Mucosa of descending colon (tissue), 3 donors: ENCODE data around the gene KHDC4. TPM values are rescaled to one million over a fixed set of nuclear protein-coding genes. Genes with fewer than 3 reads are reported as not detected.
A peak's percentile ranks its signal among the peaks of the same experiment; 100 is the strongest.

Experiments
- ATAC-seq: fragments of 200-7000 bp; cut with Tn5 transposase; one replicate; pipeline ENCODE4 v1.9.1; 2020; ENCODE audit warnings: mild to moderate bottlenecking, moderate library complexity
- DNase-seq, 3 donors: peaks; one replicate each; pipeline ENCODE4 v3.0.0-alpha.2; 2020
- H3K36me3 ChIP-seq: fragments of 200-600 bp; one replicate; pipeline ENCODE4 v1.8.0; 2021; ENCODE audit warnings: low read depth, mild to moderate bottlenecking
- H3K4me1 ChIP-seq: fragments of 200-600 bp; one replicate; pipeline ENCODE4 v1.8.0; 2021; ENCODE audit warnings: low read depth, mild to moderate bottlenecking
- H3K4me3 ChIP-seq: fragments of 200-600 bp; one replicate; pipeline ENCODE4 v1.8.0; 2021; ENCODE audit warnings: mild to moderate bottlenecking
- H3K9me3 ChIP-seq: fragments of 200-600 bp; one replicate; pipeline ENCODE4 v1.8.0; 2021; ENCODE audit warnings: mild to moderate bottlenecking
- intact Hi-C, 2 donors: fragments of 100-400 bp; cut with DNase I in 1 of 2; cut with micrococcal nuclease in 1 of 2; formaldehyde crosslinking; loops; one replicate each; pipeline versions ENCODE4 v1.11.0 to v1.11.1; 2022; cut with DNase I, micrococcal nuclease
- total RNA-seq, 3 donors: library from RNA; stranded (reverse); fragmentation: NEBNext Ultra II Directional in 2 of 3; extraction: Animal tissue kit (Norgen Biotek cat#: 25700) in 2 of 3; gene quantifications; one replicate each; pipeline versions ENCODE4 v1.2.1 to v1.2.4, GENCODE V29; 2021 to 2023
- TF ChIP-seq, protein P1 (sequence below): fragments of 200-600 bp; IDR thresholded peaks from one replicate; pipeline ENCODE4 v1.8.0; 2022; ENCODE audit warnings: antibody characterized with exemption, mild to moderate bottlenecking
- donor health status: DM: no; HTN: no; CAD: no; lungs with moderate emphysema.
- donor health status: DM: no; HTN: no; CAD: no.
- donor health status: DM: no; HTN: yes; CAD: no.

KHDC4 gene
- total RNA-seq, 3 donors from 2014 or later, result 52.9 to 59.5 (median 58.6) TPM

GRCh38 chr1:155929057-155929456 lies 5.2 kb downstream of the KHDC4 start:
- intact Hi-C loops, result no loop called here
- Histone ChIP-seq H3K36me3 (peaks cover 28% of the 10 kb centered on the region), H3K4me3 (no peak overlapping the region), H3K9me3 (no peaks in the 10 kb centered on the region), H3K4me1 (peaks cover 41% of the 10 kb centered on the region)
- TF ChIP-seq, protein P1, sequence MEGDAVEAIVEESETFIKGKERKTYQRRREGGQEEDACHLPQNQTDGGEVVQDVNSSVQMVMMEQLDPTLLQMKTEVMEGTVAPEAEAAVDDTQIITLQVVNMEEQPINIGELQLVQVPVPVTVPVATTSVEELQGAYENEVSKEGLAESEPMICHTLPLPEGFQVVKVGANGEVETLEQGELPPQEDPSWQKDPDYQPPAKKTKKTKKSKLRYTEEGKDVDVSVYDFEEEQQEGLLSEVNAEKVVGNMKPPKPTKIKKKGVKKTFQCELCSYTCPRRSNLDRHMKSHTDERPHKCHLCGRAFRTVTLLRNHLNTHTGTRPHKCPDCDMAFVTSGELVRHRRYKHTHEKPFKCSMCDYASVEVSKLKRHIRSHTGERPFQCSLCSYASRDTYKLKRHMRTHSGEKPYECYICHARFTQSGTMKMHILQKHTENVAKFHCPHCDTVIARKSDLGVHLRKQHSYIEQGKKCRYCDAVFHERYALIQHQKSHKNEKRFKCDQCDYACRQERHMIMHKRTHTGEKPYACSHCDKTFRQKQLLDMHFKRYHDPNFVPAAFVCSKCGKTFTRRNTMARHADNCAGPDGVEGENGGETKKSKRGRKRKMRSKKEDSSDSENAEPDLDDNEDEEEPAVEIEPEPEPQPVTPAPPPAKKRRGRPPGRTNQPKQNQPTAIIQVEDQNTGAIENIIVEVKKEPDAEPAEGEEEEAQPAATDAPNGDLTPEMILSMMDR, result no peak
- ATAC-seq (peak; percentile 41), DNase-seq (no peak)

DNA sequence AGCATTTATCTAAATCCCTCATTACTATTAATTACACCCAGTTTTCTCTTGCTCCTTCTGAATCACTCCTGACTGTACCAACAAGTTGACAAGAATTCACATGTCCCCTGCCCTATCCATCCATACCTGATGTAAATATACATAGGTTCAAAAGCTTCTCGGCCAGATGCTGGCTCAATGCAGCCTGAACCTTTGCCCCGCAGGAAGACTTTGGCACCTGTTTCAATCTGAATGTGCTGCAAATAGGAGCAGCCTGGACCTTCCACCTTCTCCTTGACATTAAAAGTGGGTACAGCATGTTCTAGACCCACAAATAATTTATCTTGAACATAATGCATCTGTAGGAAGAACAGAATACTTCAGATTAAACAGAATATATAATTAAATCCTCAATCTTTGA lies 8.7 kb downstream of the KHDC4 start:
- ATAC-seq (no peak), DNase-seq (no peak)
- Histone ChIP-seq H3K36me3 (peaks cover 45% of the 10 kb centered on the region), H3K9me3 (no peaks in the 10 kb centered on the region), H3K4me3 (no peak overlapping the region), H3K4me1 (peaks cover 10% of the 10 kb centered on the region)
- intact Hi-C loops, result no loop called here
- TF ChIP-seq, protein P1, result no peak

- TF ChIP-seq, protein P1, result no peak
- ATAC-seq (peak; percentile 51), DNase-seq (no peak)
- Histone ChIP-seq H3K4me3 (no peak overlapping the region), H3K9me3 (no peaks in the 10 kb centered on the region), H3K4me1 (no peaks in the 10 kb centered on the region), H3K36me3 (peaks cover 48% of the 10 kb centered on the region)
- intact Hi-C loops, result no loop called here
These were observed 13.5 kb downstream of the KHDC4 start for GRCh38 chr1:155920717-155921116.

DNA sequence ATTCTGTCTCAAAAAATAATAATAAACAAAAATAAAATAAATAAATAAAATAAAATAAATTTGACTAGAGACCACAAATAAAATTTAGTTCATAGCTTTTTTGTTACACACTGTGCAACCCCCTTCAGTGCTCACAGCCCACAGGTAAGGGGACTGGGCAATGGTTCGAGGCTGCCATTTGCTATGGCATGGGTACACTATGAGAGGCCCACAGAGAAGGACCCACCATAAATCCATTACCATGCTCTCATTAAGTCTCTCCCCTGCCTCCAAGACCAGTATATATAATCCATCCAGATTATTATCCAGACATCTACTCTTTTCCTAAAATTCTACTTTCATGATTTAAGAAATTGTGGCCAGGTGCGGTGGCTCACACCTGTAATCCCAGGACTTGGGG lies 14.4 kb downstream of the KHDC4 start:
- DNase-seq (no peak), ATAC-seq (no peak)
- Histone ChIP-seq H3K36me3 (peaks cover 47% of the 10 kb centered on the region), H3K9me3 (no peaks in the 10 kb centered on the region), H3K4me3 (no peak overlapping the region), H3K4me1 (no peaks in the 10 kb centered on the region)
- intact Hi-C loops, result no loop called here
- TF ChIP-seq, protein P1, result no peak

DNA sequence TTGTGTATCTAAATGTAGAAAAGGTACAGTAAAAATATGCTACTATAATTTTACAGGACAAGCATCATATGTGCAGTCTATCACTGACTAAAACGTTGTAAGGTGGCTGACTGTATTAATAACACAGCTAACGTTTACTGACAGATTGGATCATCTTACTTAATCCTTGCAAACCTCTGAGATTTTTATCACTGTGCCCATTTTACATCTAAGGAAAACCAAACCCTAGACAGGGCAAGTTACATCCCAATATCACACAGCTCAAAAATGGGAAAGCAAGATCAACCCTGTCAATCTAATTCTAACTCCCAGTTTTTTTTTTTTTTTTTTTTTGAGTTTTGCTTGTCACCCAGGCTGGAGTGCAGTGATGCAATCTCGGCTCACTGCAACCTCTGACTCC lies 15.6 kb downstream of the KHDC4 start:
- H3K36me3 ChIP-seq, result peaks cover 45% of the 10 kb centered on the region
- no peak overlapping the region for H3K4me3 ChIP-seq
- no peaks in the 10 kb centered on the region for H3K4me1 ChIP-seq
- DNase-seq (no peak), ATAC-seq (no peak)
- intact Hi-C loops, result no loop called here
- H3K9me3 ChIP-seq, result no peaks in the 10 kb centered on the region
- TF ChIP-seq, protein P1, result no peak
